ENCODE measurements around the gene PM20D2.

Gene PM20D2

DNA sequence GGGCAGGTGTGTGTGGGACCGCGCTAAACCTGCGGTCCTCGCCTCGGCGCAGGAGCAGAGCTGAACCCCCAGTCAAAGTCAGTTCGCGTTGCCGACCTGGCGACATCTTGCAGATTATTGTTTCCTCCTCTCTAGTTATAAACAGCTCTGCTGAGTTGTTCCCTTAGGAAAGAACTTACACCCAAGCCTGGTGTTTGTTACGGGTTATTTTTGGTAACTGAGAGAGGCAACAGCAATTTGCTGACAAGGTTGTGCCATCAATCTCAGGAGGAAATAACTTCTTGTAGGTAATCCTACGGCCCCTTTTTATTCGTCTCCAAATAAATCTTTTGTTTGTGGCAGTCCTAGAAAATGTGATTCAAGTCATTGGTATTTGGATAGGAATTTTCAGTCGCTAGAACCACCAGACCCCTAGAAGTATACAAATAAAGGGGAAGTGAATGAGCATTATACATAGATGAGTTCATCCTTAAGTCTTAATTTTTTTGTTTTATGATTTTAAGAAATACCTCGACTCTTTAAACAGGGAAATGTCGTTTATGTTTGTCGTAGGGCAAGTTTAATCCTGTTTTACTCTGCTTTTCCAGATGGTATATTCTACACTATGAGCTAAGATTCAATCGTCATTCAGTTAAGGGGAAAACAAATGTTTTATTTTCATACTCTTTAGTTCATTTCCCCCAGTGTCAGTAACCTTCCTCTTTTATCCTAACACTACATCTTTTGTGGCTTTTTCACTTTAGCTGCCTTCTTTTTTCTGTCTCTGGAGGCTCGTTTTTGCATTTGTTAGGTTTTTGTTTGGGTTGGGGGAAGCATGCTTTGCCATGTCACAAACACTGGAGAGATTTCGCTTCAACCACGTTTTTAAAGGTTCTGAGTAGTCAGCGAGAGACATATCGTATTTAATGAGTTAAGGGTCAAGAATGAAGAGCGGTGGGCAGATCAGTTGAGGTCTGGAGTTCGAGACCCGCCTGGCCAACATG is 1.2 kb downstream of the PM20D2 start:
- DNase-seq, result no peak

DNA sequence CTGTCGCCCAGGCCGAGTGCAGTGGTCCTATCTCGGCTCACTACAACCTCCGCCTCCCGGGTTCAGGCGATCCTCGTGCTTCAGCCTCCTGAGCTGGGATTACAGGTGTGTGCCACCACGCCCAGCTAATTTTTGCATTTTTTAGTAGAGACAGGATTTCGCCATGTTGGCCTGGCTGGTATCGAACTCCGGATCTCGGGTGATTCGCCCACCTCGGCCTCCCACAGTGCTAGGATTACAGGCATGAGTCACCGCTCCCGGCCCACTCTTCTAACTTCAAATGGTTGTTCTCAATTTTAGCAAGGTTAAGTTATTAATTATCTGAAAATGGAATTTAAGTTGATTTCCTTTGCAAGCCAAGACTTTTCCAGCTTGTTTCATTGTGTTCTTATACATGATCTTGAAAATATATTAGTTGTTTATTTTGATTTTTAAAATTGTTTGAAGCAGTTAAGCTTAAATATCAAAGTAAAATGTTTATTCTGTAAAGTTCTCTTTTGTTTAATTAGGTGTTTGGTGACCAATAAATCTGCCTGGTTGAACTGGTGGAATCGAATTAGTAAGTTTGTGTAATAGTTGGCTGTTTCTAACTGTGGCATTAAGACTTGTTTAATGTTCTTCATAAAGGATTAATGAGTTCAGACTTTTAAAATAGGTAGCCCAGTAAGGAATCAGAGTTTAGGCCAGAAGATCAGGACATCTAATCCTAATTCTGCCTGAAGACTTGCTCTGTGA is 2.3 kb downstream of the PM20D2 start:
- no peak for DNase-seq

DNA sequence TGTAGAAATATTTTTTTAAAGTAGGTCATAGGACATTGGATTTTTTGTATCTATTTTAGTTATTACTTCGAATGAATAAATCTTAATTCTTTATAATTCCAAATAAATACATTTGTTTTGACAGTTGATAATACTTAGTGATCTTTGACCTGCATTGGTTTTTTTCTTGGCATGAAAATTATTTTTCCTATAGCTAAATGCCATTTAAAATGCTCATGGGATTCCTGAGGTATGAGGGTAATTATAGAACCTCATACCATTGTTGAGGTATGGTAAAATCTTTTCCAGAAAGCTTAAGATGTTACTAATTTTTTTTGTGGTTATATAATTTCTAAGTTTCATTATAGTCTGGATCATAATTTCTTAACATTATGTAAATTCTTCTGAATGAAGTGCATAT is 8.3 kb downstream of the PM20D2 start:
- no peak for DNase-seq

DNA sequence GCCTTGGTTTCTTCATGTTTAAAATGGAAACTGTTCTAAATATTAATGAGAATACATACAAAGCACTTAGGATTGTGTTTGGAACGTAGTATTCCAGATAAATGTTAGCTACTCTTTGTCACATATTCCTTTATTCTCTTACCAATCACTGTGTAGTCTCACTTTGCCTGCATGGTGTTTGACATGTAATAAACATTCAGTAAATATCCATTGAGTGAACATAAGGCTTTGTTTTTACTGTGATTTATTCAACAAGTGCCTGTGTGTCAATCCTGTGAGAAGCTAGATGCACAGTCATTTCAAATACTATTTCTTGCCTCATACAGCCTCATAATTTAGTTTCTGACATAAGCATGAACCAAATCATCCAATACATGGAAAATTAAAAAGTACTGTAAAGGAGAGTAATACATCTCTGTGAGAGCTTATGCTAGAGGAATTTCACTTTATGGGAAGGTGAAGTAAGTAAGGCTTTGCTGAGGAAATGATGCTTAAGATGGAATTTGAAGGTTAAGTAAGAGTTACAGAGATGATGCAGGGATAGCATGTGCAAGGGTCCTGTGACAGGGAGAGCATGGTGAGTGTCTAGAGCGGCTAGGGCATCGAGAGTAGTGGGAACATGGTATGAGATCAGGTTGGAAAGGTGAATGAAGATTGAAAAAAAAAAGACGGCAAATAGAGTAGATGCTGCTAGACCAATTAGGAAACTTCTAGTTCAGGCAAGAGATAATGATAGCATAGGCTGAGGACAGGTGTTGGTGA is 14.7 kb downstream of the PM20D2 start:
- DNase-seq, result no peak

DNA sequence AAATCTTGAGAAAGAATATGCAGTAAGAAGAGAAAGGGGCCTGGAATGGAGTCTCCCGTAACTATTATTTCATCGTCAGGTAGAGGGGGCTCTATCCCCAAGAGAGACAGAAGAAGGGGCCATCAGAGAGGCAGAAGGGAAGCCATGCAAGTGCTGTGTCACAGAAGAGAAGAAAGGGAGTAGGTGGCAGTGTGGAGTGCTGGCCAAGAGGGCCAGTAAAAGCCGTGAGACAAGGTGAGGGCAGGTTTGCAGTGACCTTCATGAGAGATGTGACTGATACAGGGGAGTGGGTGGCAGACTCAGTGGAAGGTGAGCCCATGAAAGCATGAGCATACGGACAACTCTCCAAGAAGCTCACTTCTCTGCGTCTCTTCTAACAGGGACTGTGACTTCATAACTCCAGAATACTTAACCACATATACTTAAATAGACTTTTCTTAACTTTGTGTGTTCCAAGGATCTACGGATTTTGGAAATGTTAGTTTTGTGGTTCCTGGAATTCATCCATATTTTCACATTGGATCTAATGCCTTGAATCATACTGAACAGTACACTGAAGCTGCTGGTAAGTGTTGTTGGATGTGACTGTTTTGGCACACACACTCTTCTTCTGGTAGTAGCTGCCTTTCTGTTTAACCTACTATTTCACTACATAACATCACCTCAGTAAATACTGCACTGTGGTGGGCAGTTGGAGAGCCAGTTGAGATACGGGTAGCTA is 15.6 kb downstream of the PM20D2 start:
- DNase-seq, result no peak

DNA sequence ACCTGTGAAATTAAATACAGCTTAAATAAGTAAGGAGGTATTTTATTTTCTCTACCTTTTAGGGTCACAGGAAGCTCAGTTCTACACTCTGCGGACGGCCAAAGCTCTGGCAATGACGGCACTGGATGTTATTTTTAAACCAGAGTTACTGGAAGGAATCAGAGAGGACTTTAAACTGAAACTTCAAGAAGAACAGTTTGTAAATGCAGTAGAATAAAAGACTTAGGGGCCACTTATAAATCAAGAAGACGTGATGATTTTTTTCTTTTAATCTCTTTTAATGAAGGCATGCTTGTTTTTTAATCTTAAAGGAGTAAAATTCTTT is 16.2 kb downstream of the PM20D2 start:
- DNase-seq, result no peak

DNA sequence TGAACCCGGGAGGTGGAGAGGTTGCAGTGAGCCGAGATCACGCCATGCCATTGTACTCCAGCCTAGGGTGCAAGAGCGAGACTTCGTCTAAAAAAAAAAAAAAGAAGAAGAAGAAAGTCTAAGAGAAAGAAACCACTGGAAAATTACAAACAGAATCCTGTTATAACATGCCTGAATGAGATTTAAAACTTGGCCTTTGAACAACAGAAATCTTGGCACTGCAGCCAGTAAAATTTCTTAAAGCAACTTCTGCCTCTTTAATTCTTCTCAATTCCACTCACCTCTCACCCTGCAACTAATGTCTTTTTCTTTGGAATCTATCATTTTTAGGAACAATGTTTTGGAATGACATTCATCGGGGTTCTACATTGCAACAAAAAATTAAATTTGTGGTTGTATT is 26.3 kb downstream of the PM20D2 start:
- DNase-seq, result no peak

DNA sequence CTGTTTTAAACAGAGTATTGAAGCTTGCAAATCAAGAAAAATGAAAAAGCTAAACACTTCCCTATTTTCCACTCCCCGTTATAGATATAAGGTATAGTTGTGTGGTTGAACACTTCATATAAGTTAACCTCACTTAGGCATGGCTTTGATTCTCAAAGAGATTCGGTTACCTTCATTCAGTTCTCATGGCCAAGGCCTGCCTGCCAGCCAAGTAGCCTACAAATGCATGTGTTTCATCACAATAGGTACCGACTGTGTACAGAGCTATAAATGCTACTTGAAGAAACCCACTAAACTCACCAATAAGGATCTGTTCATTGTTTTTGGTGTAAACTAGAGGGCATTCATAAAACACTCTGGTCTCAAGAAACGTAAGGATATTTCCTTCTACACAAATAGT is 27.8 kb downstream of the PM20D2 start:
- no peak for DNase-seq

DNA sequence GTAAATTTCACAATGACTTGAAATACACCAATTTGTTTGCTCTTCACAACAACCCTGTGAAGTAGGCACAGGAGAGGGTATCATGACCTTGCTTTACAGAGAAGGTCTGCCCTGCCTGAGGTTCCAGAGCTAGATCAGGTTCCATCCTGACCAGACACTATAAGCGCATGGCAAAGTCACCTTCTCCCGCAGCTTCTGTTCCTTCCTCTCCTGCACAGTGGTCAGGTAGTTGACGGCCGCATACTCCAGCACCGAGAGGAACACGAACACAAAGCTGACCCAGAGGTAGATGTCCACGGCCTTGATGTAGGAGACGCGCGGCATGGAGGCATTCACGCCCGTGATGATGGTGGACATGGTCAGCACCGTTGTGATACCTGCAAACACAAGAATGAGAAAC is 34.3 kb downstream of the PM20D2 start:
- DNase-seq, result no peak

DNA sequence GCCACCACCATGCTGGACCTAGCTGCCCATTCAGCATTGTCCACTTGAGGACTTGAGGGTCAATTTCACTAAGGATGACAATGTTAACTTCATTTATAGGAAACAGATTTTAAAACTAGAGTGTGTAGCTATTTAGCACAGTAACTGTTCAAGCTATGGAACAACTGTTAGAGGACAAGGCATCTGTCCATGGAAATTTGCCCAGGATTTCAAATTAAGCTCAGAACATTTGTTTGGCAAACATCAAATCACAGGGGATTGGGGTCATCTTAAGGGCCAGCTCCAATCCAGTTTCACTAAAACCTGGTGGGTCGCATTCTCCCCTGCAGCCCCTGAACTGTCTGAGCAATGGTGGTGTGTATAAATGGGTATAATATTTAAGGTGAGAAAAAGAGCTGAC is 35.1 kb downstream of the PM20D2 start:
- no peak for DNase-seq

DNA sequence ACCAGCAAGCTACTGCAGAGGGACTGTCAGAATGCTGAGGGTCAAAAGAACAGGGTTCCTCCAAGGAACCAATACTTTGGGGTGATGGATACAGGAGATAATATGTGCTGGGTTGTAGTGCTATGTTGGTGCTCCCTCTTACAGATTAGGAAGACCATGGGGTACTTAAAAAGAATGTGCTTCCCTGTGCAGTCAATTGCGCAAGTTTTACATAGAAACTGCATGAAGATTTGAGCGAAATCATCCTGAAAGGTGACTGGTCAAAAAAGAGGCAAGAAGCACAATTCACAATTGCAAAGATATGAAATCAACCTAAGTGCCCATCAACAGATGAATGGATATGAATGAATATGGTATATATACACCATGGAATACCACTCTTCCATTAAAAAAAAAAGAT is 37.4 kb downstream of the PM20D2 start:
- no peak for DNase-seq

DNA sequence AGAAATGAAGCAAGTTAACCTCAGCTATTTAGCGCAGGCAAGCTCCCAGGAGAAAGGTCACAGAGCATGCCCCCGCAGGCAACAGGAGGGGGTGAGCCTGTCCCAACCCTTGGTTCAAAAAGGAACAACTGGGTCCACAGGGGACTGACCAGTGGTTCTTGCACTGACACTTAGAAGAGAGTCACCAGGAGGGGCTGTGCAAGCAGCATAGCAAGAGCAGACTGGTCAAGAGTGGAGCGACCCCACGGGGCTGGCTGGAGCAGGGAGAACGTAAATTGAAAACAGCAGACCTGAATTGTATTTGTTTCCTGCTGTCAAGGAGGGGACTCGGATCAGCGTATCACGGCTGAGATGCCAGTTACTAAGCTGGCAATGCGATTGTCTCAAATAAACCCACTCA is 38.5 kb downstream of the PM20D2 start:
- DNase-seq, result no peak

DNA sequence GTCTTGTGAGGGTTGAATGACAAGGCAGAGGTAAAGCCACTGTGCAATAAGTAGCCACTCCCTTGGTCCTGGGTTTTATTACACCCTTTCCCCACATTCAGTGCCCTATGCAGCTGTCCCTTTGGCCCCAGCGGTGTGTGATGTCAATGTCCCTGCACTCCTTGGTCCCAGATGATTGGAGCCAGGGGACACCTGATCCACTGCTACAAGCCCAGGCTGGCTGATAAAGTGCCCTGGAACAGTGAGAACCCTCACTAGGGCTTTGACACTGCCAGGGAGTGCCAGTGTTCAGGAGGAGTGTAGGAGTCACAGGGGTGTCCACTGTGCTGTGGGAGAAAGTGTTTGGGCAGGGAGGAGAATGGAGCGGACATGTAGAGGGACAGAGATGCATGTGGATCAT is 40.9 kb downstream of the PM20D2 start:
- no peak for DNase-seq

DNA sequence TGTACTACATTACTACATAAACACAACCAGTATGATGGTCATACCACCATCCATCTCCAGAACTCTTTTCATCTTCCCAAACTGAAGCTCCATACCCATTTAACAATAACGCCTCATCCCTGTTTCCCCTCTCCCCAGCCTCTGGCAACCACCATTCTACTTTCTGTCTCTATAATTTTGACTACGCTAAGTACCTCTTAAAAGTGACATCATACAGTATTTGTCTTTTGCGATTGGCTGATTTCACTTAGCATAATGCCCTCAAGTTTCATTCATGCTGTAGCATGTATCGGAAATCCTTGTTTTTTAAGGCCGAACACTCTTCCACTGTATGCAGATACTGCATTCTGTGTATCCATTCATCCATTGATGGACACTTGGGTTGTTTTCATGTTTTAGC is 41.6 kb downstream of the PM20D2 start:
- DNase-seq, result no peak

DNA sequence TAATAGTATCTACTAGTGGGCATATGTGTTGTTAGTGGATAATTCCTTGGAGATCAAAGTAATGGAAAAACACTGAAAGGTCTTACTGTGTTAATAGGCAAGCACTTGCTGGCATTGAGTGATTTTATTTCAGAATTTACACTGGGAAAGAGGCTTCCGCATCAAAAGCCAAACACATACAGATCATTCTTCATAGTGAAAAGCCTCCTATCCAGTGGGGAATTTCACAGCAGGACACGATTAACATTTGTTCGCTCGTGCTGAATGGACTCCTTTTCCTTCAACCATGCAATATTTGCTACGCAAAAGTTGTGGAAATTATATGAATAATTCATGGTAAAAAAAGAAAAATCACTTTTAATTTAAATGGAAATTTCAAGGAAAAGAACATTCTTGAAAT is 44.9 kb downstream of the PM20D2 start:
- DNase-seq, result no peak

DNA sequence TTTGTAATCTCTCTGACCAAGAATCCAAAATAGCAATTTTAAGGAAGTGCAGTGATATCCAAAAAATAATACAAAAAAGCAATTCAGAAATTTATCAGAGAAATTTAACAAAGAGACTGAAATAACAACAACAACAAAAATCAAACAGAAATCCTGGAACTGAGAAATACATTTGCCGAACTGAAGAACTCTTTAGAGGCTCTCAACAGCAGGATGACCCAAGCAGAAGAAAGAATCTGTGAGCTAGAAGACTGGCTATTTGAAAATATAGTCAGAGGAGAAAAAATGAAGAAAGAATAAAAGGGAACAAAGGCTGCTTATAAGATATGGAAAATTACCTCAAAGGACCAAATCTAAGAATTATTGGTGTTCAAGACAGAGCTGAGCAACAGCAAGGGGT is 48.7 kb downstream of the PM20D2 start:
- no peak for DNase-seq

DNA sequence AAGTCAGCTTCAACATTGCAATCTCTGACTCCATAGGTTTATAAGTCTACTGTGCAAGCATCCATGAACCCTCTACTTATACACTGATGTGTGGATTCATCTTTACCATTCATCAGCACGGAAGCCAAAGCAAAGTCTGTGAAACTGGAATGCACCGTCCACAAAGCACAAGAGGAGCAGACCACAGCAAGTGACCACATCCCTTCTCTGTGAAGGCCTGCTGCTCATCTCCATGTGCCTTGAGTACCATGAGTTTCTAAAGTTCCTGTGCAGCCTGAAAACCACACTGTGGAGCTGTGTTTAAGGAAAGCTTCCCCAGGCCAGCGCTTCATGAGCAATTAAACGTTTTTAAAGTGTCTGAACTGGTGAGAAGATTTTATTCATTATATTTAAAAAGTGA is 51.3 kb downstream of the PM20D2 start:
- DNase-seq, result no peak

DNA sequence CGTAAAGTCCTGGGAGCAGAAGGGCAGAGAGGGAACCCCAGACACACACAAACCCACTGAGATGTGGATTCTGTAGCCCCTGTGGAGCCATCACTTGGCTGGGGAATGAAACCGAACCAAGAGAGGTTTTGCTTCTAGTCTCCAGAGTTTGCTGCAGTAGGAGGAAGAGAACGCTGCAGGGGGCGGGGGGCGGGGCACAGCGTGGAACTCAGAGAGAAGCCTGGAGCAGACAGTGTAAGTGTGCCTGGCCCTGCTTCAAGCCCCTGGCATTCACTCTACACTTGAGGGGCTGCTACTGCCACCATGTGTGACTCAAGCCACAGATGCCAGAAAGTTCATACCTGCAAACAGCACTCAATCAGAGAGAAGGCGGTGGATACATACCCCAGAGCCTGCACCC is 52.4 kb downstream of the PM20D2 start:
- no peak for DNase-seq

DNA sequence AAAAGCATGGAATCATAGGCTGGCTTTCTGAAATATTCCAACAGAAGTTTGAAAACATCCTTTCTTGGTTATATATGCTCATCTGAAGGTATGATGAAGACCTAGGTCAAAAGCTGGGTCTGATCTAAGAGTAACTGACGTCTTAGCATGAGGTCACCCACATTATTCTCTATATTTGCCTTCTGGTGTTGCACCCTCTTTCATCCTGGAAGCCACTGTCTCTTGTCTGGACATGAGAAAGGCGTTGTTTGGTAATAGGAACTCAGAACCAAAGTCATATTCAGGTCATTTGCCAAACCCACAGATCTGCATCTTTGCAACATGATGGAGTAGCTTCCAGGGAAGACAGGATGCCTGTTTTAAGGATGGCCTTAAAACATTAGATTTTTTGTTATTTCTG is 53.7 kb downstream of the PM20D2 start:
- DNase-seq, result no peak

DNA sequence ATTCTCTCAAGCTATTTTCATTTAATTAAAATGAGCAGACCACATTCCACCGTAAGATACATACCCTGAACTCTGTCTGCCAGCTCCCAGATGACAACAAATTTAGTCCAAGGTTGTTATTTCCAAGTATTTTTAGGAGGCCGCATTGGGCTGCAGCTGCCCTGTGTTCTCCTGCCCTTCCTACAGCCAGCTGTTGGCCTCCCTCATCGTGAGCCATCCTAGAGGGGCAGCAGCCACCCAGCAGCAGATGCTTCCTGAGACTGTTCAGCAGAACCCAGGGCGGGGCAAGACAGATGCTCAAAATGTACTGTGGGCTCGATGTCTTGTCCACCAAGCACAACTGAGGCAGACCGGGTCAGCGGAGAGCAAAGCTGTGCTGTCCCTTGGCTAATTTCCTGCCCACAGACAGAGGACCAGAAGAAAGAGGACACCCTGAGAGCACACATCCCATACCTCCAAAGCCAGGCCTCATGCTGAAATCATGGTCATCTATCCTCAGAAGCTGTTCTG is 54.9 kb downstream of the PM20D2 start:
- DNase-seq, result no peak

DNA sequence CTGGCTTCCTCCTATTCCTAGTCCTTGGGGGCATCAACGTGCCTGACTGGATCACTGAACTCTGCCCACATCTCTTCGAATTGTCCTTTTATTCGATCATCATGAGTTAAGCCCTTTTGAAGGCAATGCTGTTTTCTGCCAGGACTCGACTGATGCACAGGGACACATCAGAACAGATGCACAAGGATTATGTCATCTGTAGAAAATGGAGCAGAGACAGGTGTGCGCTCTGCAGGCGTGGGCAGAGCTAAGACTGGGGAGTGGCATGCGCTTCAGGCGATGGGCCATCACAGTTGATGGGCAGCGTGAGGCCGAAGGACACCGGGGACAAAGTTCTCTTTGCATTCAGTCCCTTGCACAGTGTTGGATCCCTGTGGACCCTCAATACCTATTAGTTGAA is 58.2 kb downstream of the PM20D2 start:
- DNase-seq, result no peak

DNA sequence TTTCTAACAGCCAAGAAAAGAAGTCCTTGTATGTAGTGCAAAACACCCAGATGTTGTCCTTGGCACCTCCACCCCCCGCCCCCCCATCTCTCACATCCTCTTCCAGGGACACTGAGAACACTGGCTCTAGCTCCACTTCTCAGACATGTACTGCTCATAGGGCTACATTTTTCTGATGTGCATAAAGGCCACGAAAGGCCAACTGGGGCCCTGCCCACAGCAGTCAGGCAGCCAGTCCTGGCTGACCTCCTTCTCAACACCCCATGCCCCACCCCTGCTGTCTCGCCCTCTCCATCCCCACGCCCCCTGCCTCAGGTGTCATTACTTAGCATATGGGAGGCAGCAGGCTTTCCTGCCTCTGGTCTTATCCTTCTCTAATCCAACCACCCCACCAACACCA is 60.0 kb downstream of the PM20D2 start:
- DNase-seq, result no peak

DNA sequence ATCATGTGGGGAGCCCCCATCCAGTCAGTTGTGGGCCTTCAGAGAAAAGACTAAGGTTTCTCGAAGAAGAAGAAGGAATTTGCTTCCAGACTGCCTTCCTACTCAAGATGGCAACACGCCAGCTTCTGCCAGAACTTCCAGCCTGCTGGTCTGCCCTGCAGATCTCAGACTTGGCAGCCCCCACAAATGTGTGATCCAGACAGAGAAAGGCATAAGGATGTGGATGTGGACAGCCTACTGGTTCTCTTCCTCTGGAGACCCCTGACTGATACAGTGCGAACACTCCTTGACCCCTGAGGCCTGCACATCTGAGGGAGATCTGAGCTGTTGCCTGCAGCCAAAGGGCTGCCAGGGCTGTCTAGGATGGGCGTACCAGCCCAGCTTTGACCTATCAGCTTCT is 62.7 kb downstream of the PM20D2 start:
- no peak for DNase-seq

Data from COR-L47 (cell line).